ENCODE measurements around the gene SETSIP. TPM values are rescaled to one million over a fixed set of nuclear protein-coding genes. Genes with fewer than 3 reads are reported as not detected.
"Not testable (repeated sequence)": the region's sequence is repeated elsewhere in the genome, so short reads cannot be mapped to it uniquely, and the experiment has no call there.

The SETSIP gene
- total RNA-seq, 4 donors from 2014 or later, result not detected

GRCh38 chr1:92076363-92076762 is 1.2 kb upstream of the SETSIP start:
- TF ChIP-seq CTCF (IDR thresholded peaks at IDR 0.05) (no peak), POLR2A (IDR thresholded peaks at IDR 0.05) (no peak)
- no peaks in the 10 kb centered on the region for H3K9me3 ChIP-seq
- H3K27ac ChIP-seq, result no peak overlapping the region
- no peaks in the 10 kb centered on the region for H3K36me3 ChIP-seq
- H3K27me3 ChIP-seq, result no peaks in the 10 kb centered on the region
- no peak for DNase-seq
- peaks cover 0 to 4% (median 0%) of the 10 kb centered on the region in 4 donors for H3K4me1 ChIP-seq
- no peak overlapping the region for H3K4me3 ChIP-seq

GRCh38 chr1:92074446-92074845 is 765 bp downstream of the SETSIP start:
- H3K36me3 ChIP-seq, H3K9me3 ChIP-seq, H3K4me3 ChIP-seq, DNase-seq, H3K27me3 ChIP-seq, H3K4me1 ChIP-seq, H3K27ac ChIP-seq: not testable (repeated sequence)

- H3K4me3 ChIP-seq, result no peak overlapping the region
- no peak for DNase-seq
- H3K4me1 ChIP-seq, result no peaks in the 10 kb centered on the region
- H3K9me3 ChIP-seq, result no peaks in the 10 kb centered on the region
- H3K27ac ChIP-seq, result no peak overlapping the region
- no peaks in the 10 kb centered on the region for H3K27me3 ChIP-seq
- H3K36me3 ChIP-seq, result no peaks in the 10 kb centered on the region
- TF ChIP-seq CTCF (IDR thresholded peaks at IDR 0.05) (no peak), POLR2A (IDR thresholded peaks at IDR 0.05) (no peak)
Measured at GRCh38 chr1:92070892-92071291, 4.3 kb downstream of the SETSIP start.

GRCh38 chr1:92066321-92066720 is 8.9 kb downstream of the SETSIP start:
- no peak for DNase-seq
- Histone ChIP-seq H3K36me3 (no peaks in the 10 kb centered on the region), H3K4me1 (no peaks in the 10 kb centered on the region), H3K4me3 (no peak overlapping the region), H3K27me3 (no peaks in the 10 kb centered on the region), H3K27ac (no peak overlapping the region), H3K9me3 (no peaks in the 10 kb centered on the region)
- no peak for TF ChIP-seq CTCF (IDR thresholded peaks at IDR 0.05)
- TF ChIP-seq POLR2A (IDR thresholded peaks at IDR 0.05), result no peak

- Histone ChIP-seq H3K4me1 (no peaks in the 10 kb centered on the region), H3K36me3 (no peaks in the 10 kb centered on the region), H3K27ac (no peak overlapping the region), H3K9me3 (no peaks in the 10 kb centered on the region), H3K27me3 (no peaks in the 10 kb centered on the region), H3K4me3 (no peak overlapping the region)
- TF ChIP-seq CTCF (IDR thresholded peaks at IDR 0.05) (no peak), POLR2A (IDR thresholded peaks at IDR 0.05) (no peak)
- DNase-seq, result no peak
Measured at GRCh38 chr1:92065042-92065441, 10.2 kb downstream of the SETSIP start.

GRCh38 chr1:92051948-92052347 is 23.3 kb downstream of the SETSIP start:
- no peak overlapping the region for H3K27ac ChIP-seq
- no peaks in the 10 kb centered on the region for H3K9me3 ChIP-seq
- no peaks in the 10 kb centered on the region for H3K4me1 ChIP-seq
- H3K4me3 ChIP-seq, result no peak overlapping the region
- H3K36me3 ChIP-seq, result no peaks in the 10 kb centered on the region
- TF ChIP-seq CTCF (IDR thresholded peaks at IDR 0.05), result no peak
- TF ChIP-seq POLR2A (IDR thresholded peaks at IDR 0.05), result no peak
- no peak for DNase-seq
- H3K27me3 ChIP-seq, result no peaks in the 10 kb centered on the region
